Measurements from ENCODE around the gene PDIA5.
A peak's percentile ranks its signal among the peaks of the same experiment; 100 is the strongest.

The PDIA5 gene

DNA sequence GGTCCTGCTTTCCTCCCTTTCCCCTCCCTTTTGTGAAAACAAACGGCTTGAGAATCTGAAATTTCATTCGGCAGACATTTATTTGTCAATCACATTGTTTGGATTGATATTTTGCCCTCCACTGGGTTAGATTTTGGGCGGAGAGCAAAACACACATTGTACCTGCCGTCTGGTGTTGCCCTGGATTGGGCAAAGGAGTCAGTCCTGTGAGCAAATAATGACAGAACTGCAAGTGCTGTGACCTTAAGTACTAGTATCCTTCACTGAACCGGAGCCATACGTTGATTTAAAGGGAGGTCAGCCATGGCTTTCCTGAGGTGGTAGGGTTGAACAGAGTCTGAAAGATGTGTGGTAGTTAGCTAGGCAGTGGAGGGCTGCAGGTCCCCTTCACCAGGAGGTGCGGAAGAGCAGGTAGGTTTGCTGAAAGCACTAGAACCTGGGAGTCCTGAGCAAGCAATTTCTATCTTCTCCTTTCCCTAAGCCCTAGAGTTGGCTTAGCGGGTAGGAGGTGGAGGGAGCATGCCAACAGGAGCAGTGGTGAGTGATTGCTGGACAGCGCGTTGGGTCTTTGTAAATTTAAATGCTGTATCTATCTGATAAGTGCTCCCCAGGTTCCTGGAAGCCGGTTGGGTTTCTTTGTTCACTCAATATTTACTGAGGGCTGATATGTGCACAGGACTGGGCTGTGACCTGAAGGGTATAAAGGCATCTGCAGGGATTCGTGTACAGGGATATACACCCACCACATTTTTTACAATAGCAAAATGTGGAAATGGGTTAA, 2.0 kb downstream of the PDIA5 start:
- peaks cover 37% of the 10 kb centered on the region for H4K20me1 ChIP-seq (ENCODE audit: insufficient read depth, low read length, poor library complexity, severe bottlenecking)
- H3K9me3 ChIP-seq (ENCODE audit: insufficient read depth, low read depth, low read length): no peaks in the 10 kb centered on the region
- H2AFZ ChIP-seq (ENCODE audit: low read length): no peak overlapping the region
- H3K36me3 ChIP-seq (ENCODE audit: insufficient read depth, low read length): no peaks in the 10 kb centered on the region
- H3K27me3 ChIP-seq (ENCODE audit: insufficient read depth, low read length, poor library complexity, severe bottlenecking): no peaks in the 10 kb centered on the region
- H3F3A ChIP-seq (ENCODE audit: low read depth): peaks cover 3% of the 10 kb centered on the region; the same call in 1 of the 2 replicates
- H3K4me1 ChIP-seq (ENCODE audit: insufficient read depth, low read length, poor library complexity, severe bottlenecking): peaks cover 87% of the 10 kb centered on the region
- H3K9ac ChIP-seq (ENCODE audit: low read depth, low read length, poor library complexity, severe bottlenecking): peak overlapping the region; percentile 86
- peak overlapping the region; percentile 98 for H3K4me2 ChIP-seq (ENCODE audit: low read depth, low read length, poor library complexity, severe bottlenecking)
- peak overlapping the region; percentile 78 for H3K4me3 ChIP-seq (ENCODE audit: low read length, poor library complexity, severe bottlenecking)
- peaks cover 68% of the 10 kb centered on the region for H3K79me2 ChIP-seq (ENCODE audit: insufficient read depth, low read length)
- TF ChIP-seq EZH2phosphoT487 (IDR thresholded peaks at IDR 0.05; ENCODE audit: borderline replicate concordance): no peak
- H3K9me2 ChIP-seq (replicated peaks; ENCODE audit: low read depth, low read length): no peaks in the 10 kb centered on the region

DNA sequence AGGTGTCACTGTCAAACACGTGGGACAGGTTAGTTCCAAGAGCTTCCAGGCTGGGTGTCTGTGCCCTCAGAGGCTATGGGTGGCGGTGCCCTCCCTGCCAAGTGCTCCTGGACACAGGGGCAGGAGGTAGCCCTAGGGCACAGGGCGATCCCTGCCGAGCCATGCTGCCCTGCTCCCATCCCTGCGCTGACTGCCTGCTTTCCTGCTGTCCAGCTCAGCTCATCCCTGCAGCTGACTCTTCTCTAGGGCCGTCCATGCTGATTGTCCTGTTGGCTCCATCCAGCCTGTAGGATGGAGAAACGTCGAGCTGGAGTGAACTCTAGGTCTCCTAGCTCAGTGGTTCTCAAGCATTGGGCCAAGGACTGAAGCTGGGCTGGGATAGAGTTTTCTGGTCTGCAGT, 3.7 kb downstream of the PDIA5 start:
- H3K9ac ChIP-seq (ENCODE audit: low read depth, low read length, poor library complexity, severe bottlenecking): peak overlapping the region; percentile 10
- no peaks in the 10 kb centered on the region for H3K36me3 ChIP-seq (ENCODE audit: insufficient read depth, low read length)
- TF ChIP-seq, protein P1, sequence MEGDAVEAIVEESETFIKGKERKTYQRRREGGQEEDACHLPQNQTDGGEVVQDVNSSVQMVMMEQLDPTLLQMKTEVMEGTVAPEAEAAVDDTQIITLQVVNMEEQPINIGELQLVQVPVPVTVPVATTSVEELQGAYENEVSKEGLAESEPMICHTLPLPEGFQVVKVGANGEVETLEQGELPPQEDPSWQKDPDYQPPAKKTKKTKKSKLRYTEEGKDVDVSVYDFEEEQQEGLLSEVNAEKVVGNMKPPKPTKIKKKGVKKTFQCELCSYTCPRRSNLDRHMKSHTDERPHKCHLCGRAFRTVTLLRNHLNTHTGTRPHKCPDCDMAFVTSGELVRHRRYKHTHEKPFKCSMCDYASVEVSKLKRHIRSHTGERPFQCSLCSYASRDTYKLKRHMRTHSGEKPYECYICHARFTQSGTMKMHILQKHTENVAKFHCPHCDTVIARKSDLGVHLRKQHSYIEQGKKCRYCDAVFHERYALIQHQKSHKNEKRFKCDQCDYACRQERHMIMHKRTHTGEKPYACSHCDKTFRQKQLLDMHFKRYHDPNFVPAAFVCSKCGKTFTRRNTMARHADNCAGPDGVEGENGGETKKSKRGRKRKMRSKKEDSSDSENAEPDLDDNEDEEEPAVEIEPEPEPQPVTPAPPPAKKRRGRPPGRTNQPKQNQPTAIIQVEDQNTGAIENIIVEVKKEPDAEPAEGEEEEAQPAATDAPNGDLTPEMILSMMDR (conservative IDR thresholded peaks at IDR 0.05; ENCODE audit: low read length): no peak
- TF ChIP-seq EZH2phosphoT487 (IDR thresholded peaks at IDR 0.05; ENCODE audit: borderline replicate concordance): no peak
- peaks cover 49% of the 10 kb centered on the region for H4K20me1 ChIP-seq (ENCODE audit: insufficient read depth, low read length, poor library complexity, severe bottlenecking)
- peak overlapping the region; percentile 42 for H3K4me3 ChIP-seq (ENCODE audit: low read length, poor library complexity, severe bottlenecking)
- H3K9me2 ChIP-seq (replicated peaks; ENCODE audit: low read depth, low read length): no peaks in the 10 kb centered on the region
- no peak overlapping the region for H2AFZ ChIP-seq (ENCODE audit: low read length)
- peaks cover 3% of the 10 kb centered on the region; the same call in 1 of the 2 replicates for H3F3A ChIP-seq (ENCODE audit: low read depth)
- H3K27me3 ChIP-seq (ENCODE audit: insufficient read depth, low read length, poor library complexity, severe bottlenecking): no peaks in the 10 kb centered on the region
- peaks cover 86% of the 10 kb centered on the region for H3K4me1 ChIP-seq (ENCODE audit: insufficient read depth, low read length, poor library complexity, severe bottlenecking)
- H3K9me3 ChIP-seq (ENCODE audit: insufficient read depth, low read depth, low read length): no peaks in the 10 kb centered on the region
- peaks cover 85% of the 10 kb centered on the region for H3K79me2 ChIP-seq (ENCODE audit: insufficient read depth, low read length)
- H3K4me2 ChIP-seq (ENCODE audit: low read depth, low read length, poor library complexity, severe bottlenecking): peak overlapping the region; percentile 98

DNA sequence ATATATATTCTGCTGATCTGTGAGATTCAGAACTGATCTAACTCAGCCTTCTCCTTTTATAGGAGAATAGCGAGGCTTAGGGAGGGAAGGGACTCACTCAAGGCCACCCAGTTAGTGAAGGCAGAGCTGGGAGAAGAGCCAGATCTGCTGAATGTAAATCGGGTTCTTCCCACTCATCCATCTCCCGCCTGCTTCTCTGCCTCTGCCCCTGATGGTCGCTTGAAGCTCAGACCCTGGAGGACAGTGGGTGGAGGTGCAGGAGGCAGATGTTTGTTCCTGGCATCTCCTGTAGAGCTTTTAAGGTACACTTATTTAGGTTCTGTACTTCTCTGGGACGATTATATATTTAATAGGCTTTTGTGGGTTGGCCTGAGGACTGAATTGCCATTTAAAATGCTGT, 4.3 kb downstream of the PDIA5 start:
- peak overlapping the region; percentile 70 for H3K4me2 ChIP-seq (ENCODE audit: low read depth, low read length, poor library complexity, severe bottlenecking)
- peaks cover 91% of the 10 kb centered on the region for H3K79me2 ChIP-seq (ENCODE audit: insufficient read depth, low read length)
- TF ChIP-seq, protein P1 (conservative IDR thresholded peaks at IDR 0.05; ENCODE audit: low read length): peak; percentile 44
- TF ChIP-seq EZH2phosphoT487 (IDR thresholded peaks at IDR 0.05; ENCODE audit: borderline replicate concordance): no peak
- H3K27me3 ChIP-seq (ENCODE audit: insufficient read depth, low read length, poor library complexity, severe bottlenecking): no peaks in the 10 kb centered on the region
- H3K4me3 ChIP-seq (ENCODE audit: low read length, poor library complexity, severe bottlenecking): peak overlapping the region; percentile 54
- peaks cover 3% of the 10 kb centered on the region; the same call in 1 of the 2 replicates for H3F3A ChIP-seq (ENCODE audit: low read depth)
- H3K9ac ChIP-seq (ENCODE audit: low read depth, low read length, poor library complexity, severe bottlenecking): peak overlapping the region; percentile 15
- no peaks in the 10 kb centered on the region for H3K9me3 ChIP-seq (ENCODE audit: insufficient read depth, low read depth, low read length)
- no peaks in the 10 kb centered on the region for H3K9me2 ChIP-seq (replicated peaks; ENCODE audit: low read depth, low read length)
- H2AFZ ChIP-seq (ENCODE audit: low read length): no peak overlapping the region
- H3K4me1 ChIP-seq (ENCODE audit: insufficient read depth, low read length, poor library complexity, severe bottlenecking): peaks cover 79% of the 10 kb centered on the region
- no peaks in the 10 kb centered on the region for H3K36me3 ChIP-seq (ENCODE audit: insufficient read depth, low read length)
- H4K20me1 ChIP-seq (ENCODE audit: insufficient read depth, low read length, poor library complexity, severe bottlenecking): peaks cover 49% of the 10 kb centered on the region

Measured in Loucy (cell line).